ENCODE data around the gene CLN6.

Gene CLN6

GRCh38 chr15:68229386-68230156 is at the start of gene CLN6:
Gene CLN6 (minus strand): TSS chr15:68229728. CDS start chr15:68229584, 144 bp downstream.
- peak; percentile 90 to 93 for DNase-seq

GRCh38 chr15:68278595-68279405 is 49.3 kb upstream of the CLN6 start:
- DNase-seq, result no peak

- DNase-seq, result peak in 1 of 2 experiments; percentile 81
These were observed 48.7 kb upstream of the CLN6 start for GRCh38 chr15:68278345-68278594.

- peak; percentile 93 for DNase-seq
These were observed 48.2 kb upstream of the CLN6 start, which contains the start of gene FEM1B for GRCh38 chr15:68277603-68278344. Gene FEM1B (plus strand): TSS chr15:68277745. CDS start chr15:68278418, 673 bp downstream.

GRCh38 chr15:68277131-68277602 is 47.6 kb upstream of the CLN6 start:
- no peak for DNase-seq

- no peak for DNase-seq
These were observed 47.1 kb upstream of the CLN6 start for GRCh38 chr15:68276668-68277067.

- DNase-seq, result no peak
These were observed 45.7 kb upstream of the CLN6 start for GRCh38 chr15:68275165-68275746.

GRCh38 chr15:68274201-68274848 is 44.8 kb upstream of the CLN6 start:
- DNase-seq, result no peak

GRCh38 chr15:68272721-68273271 is 43.3 kb upstream of the CLN6 start:
- no peak for DNase-seq

GRCh38 chr15:68271854-68272471 is 42.4 kb upstream of the CLN6 start:
- DNase-seq, result no peak

GRCh38 chr15:68268405-68268804 is 38.9 kb upstream of the CLN6 start:
- DNase-seq, result no peak

- no peak for DNase-seq
These were observed 36.1 kb upstream of the CLN6 start for GRCh38 chr15:68265674-68266073.

GRCh38 chr15:68265081-68265480 is 35.6 kb upstream of the CLN6 start:
- no peak for DNase-seq

- DNase-seq, result no peak
These were observed 34.8 kb upstream of the CLN6 start for GRCh38 chr15:68264282-68264681.

GRCh38 chr15:68262514-68263356 is 33.2 kb upstream of the CLN6 start:
- DNase-seq, result no peak

- no peak for DNase-seq
These were observed 32.5 kb upstream of the CLN6 start for GRCh38 chr15:68261980-68262379.

GRCh38 chr15:68261241-68261640 is 31.7 kb upstream of the CLN6 start:
- DNase-seq, result no peak

- DNase-seq, result no peak
These were observed 30.4 kb upstream of the CLN6 start for GRCh38 chr15:68259883-68260282.

- peak in 1 of 2 experiments; percentile 31 for DNase-seq
These were observed 29.2 kb upstream of the CLN6 start for GRCh38 chr15:68258692-68259091.

- peak; percentile 84 to 85 for DNase-seq
These were observed 27.3 kb upstream of the CLN6 start for GRCh38 chr15:68256675-68257450.
